Measurements from ENCODE around the gene CNNM4.

GRCh38 chr2:96852667-96853066 is 92.0 kb downstream of the CNNM4 start:
- TF ChIP-seq EP300 (IDR thresholded peaks at IDR 0.05) (no peak), CTCF (IDR thresholded peaks at IDR 0.05) (no peak)

Measured in sigmoid colon (tissue), 4 donors.